Mesenchymal stem cell (in vitro differentiated cells and primary cell): ENCODE data around the gene COX8A.

Source experiments
- DNase-seq: peaks from one replicate; pipeline ENCODE4 v3.0.0-alpha.2; 2013
- H2AFZ ChIP-seq: one replicate; pipeline ENCODE4 v1.6.1; 2013; ENCODE audit warnings: low read depth, mild to moderate bottlenecking, control low read depth, inconsistent platforms, low read length, moderate library complexity
- H2AK5ac ChIP-seq: 2 replicates; pipeline ENCODE4 v1.6.1; 2013; ENCODE audit warnings: low read length, moderate library complexity, mild to moderate bottlenecking, inconsistent platforms; ENCODE audit not compliant: severe bottlenecking
- H2BK120ac ChIP-seq: one replicate; pipeline ENCODE4 v1.6.1; 2013; ENCODE audit warnings: low read depth, mild to moderate bottlenecking, inconsistent platforms, low read length, moderate library complexity
- H2BK12ac ChIP-seq, 2 experiments: one replicate each; pipeline ENCODE4 v1.6.1; 2013; ENCODE audit warnings: inconsistent platforms in 2 of 2, low read length in 2 of 2, mild to moderate bottlenecking in 2 of 2, moderate library complexity in 2 of 2, control low read depth in 1 of 2
- H2BK15ac ChIP-seq: one replicate; pipeline ENCODE4 v1.6.1; 2013; ENCODE audit warnings: mild to moderate bottlenecking, low read depth, inconsistent platforms; ENCODE audit not compliant: poor library complexity, severe bottlenecking
- H2BK5ac ChIP-seq: 2 replicates; pipeline ENCODE4 v1.6.1; 2013; ENCODE audit warnings: low read depth, mild to moderate bottlenecking, low read length, control low read depth, inconsistent platforms; ENCODE audit not compliant: poor library complexity, severe bottlenecking
- H3K14ac ChIP-seq, 2 experiments: one replicate each; pipeline ENCODE4 v1.6.1; 2013; ENCODE audit warnings: inconsistent platforms in 2 of 2, low read length in 2 of 2, control low read depth in 1 of 2, mild to moderate bottlenecking in 1 of 2, moderate library complexity in 1 of 2
- H3K18ac ChIP-seq, 2 experiments: one replicate each; pipeline ENCODE4 v1.6.1; 2013; ENCODE audit warnings: inconsistent platforms in 2 of 2, low read length in 2 of 2, control low read depth in 1 of 2, low read depth in 1 of 2, mild to moderate bottlenecking in 1 of 2
- H3K23ac ChIP-seq, 2 experiments: one replicate each; pipeline ENCODE4 v1.6.1; 2013; ENCODE audit warnings: inconsistent platforms in 2 of 2, low read length in 2 of 2, mild to moderate bottlenecking in 2 of 2, moderate library complexity in 2 of 2, control low read depth in 1 of 2
- H3K27ac ChIP-seq: 2 replicates; pipeline ENCODE4 v1.5.1; 2013; ENCODE audit warnings: mild to moderate bottlenecking, moderate library complexity, low read length, control low read depth, inconsistent platforms; ENCODE audit not compliant: poor library complexity, severe bottlenecking
- H3K27me3 ChIP-seq, 2 experiments: 2 replicates each; pipeline versions ENCODE4 v1.6.1 to v1.7.0; 2013; ENCODE audit warnings: low read length in 2 of 2, mild to moderate bottlenecking in 2 of 2, moderate library complexity in 2 of 2, control low read depth in 1 of 2, inconsistent platforms in 1 of 2; ENCODE audit not compliant: control insufficient read depth in 1 of 2, insufficient read depth in 1 of 2
- H3K36me3 ChIP-seq, 2 experiments: 2 replicates each; pipeline versions ENCODE4 v1.6.1 to v1.7.0; 2013; ENCODE audit warnings: low read length in 2 of 2, control low read depth in 1 of 2, inconsistent platforms in 1 of 2, low read depth in 1 of 2, mild to moderate bottlenecking in 1 of 2; ENCODE audit not compliant: insufficient read depth in 2 of 2, control insufficient read depth in 1 of 2
- H3K4ac ChIP-seq, 2 experiments: one replicate each; pipeline ENCODE4 v1.6.1; 2013; ENCODE audit warnings: inconsistent platforms in 2 of 2, low read length in 2 of 2, mild to moderate bottlenecking in 2 of 2, moderate library complexity in 2 of 2, control low read depth in 1 of 2, low read depth in 1 of 2
- H3K4me1 ChIP-seq: 2 replicates; pipeline ENCODE4 v1.6.1; 2013; ENCODE audit warnings: low read depth, low read length, control low read depth; ENCODE audit not compliant: control insufficient read depth, insufficient read depth
- H3K4me2 ChIP-seq: 2 replicates; pipeline ENCODE4 v1.6.1; 2013; ENCODE audit warnings: low read length, mild to moderate bottlenecking, inconsistent platforms; ENCODE audit not compliant: poor library complexity, severe bottlenecking
- H3K4me3 ChIP-seq, 2 experiments: 2 replicates each; pipeline versions ENCODE4 v1.5.1 to v1.7.0; 2013; ENCODE audit warnings: low read length in 2 of 2, mild to moderate bottlenecking in 2 of 2, control low read depth in 1 of 2, low read depth in 1 of 2; ENCODE audit not compliant: insufficient read depth in 1 of 2
- H3K79me1 ChIP-seq: replicated peaks from 2 replicates; pipeline ENCODE4 v1.6.1; 2013; ENCODE audit warnings: mild to moderate bottlenecking, control low read depth, low read length, inconsistent platforms; ENCODE audit not compliant: poor library complexity, severe bottlenecking
- H3K9ac ChIP-seq: 2 replicates; pipeline ENCODE4 v1.7.0; 2013; ENCODE audit warnings: mild to moderate bottlenecking, low read length, moderate library complexity
- H3K9me3 ChIP-seq: 2 replicates; pipeline ENCODE4 v1.7.0; 2013; ENCODE audit warnings: mild to moderate bottlenecking, low read length; ENCODE audit not compliant: control insufficient read depth
- H4K8ac ChIP-seq: one replicate; pipeline ENCODE4 v1.6.1; 2013; ENCODE audit warnings: inconsistent platforms, mild to moderate bottlenecking, low read length, moderate library complexity
- H4K91ac ChIP-seq: one replicate; pipeline ENCODE4 v1.6.1; 2013; ENCODE audit warnings: mild to moderate bottlenecking, low read length, inconsistent platforms
- WGBS: methylation state at CpG from one replicate; pipeline ENCODE4 v1.1.7; 2013; ENCODE audit warnings: mixed read lengths; 5-methylcytosine and 5-hydroxymethylcytosine counted together

The COX8A gene

GRCh38 chr11:63933459-63933858, 41.0 kb upstream of the COX8A start:
- Histone ChIP-seq H3K27me3 (peaks cover 1 to 4% of the 10 kb centered on the region in 2 experiments), H3K36me3 (no peaks in the 10 kb centered on the region), H3K14ac (no peak overlapping the region), H2BK12ac (no peak overlapping the region), H3K9me3 (no peaks in the 10 kb centered on the region), H2AFZ (no peak overlapping the region), H2BK5ac (no peak overlapping the region), H4K91ac (no peak overlapping the region), H2BK120ac (no peak overlapping the region), H3K4me1 (peaks cover 6% of the 10 kb centered on the region), H3K27ac (no peak overlapping the region), H3K79me1 (no peaks in the 10 kb centered on the region), H3K4me2 (no peak overlapping the region), H4K8ac (no peak overlapping the region), H2AK5ac (no peak overlapping the region), H3K23ac (no peak overlapping the region), H3K4ac (no peak overlapping the region), H3K18ac (no peak overlapping the region), H3K4me3 (no peak overlapping the region), H2BK15ac (peak overlapping the region; percentile 70), H3K9ac (no peak overlapping the region)
- WGBS = 95% methylated on average over 1 of the region's 1 CpG
- DNase-seq = no peak

- Histone ChIP-seq H3K4me1 (peaks cover 13% of the 10 kb centered on the region), H3K18ac (peak overlapping the region; percentile 40 to 58), H3K4me2 (peak overlapping the region; percentile 81), H4K91ac (no peak overlapping the region), H3K36me3 (peaks cover 0 to 5% of the 10 kb centered on the region in 2 experiments), H4K8ac (peak overlapping the region; percentile 49), H3K9me3 (no peaks in the 10 kb centered on the region), H2AFZ (peak overlapping the region; percentile 89), H3K79me1 (peaks cover 7% of the 10 kb centered on the region), H3K27ac (peak overlapping the region; percentile 78), H3K14ac (no peak overlapping the region), H2AK5ac (no peak overlapping the region), H3K4me3 (peak overlapping the region; percentile 92 to 94), H2BK15ac (peak overlapping the region; percentile 36), H3K27me3 (no peaks in the 10 kb centered on the region), H2BK5ac (no peak overlapping the region), H3K9ac (peak overlapping the region; percentile 87), H3K23ac (no peak overlapping the region), H3K4ac (no peak overlapping the region), H2BK12ac (no peak overlapping the region), H2BK120ac (no peak overlapping the region)
- 24% methylated on average over 27 of the region's 30 CpGs for WGBS
- DNase-seq = no peak
Measured at GRCh38 chr11:63937713-63938478, 36.5 kb upstream of the COX8A start.

- peak within 1 kb of the TSS in 1 of 2 experiments; percentile 96 for H3K14ac ChIP-seq
- peak within 1 kb of the TSS; percentile 95 for H3K4me2 ChIP-seq
- H3K9me3 ChIP-seq = no peaks in the 10 kb centered on the region
- peak within 1 kb of the TSS in 1 of 2 experiments; percentile 92 for H3K4ac ChIP-seq
- H2BK5ac ChIP-seq = no peak within 1 kb of the TSS
- DNase-seq = peak; percentile 94
- H3K4me1 ChIP-seq = peaks cover 13% of the 10 kb centered on the region
- peak within 1 kb of the TSS in 1 of 2 experiments; percentile 19 for H2BK12ac ChIP-seq
- under 1% methylated on average over 46 of the region's 92 CpGs for WGBS
- H2AFZ ChIP-seq = peak within 1 kb of the TSS; percentile 89
- peak within 1 kb of the TSS; percentile 25 for H4K91ac ChIP-seq
- peak within 1 kb of the TSS; percentile 53 for H4K8ac ChIP-seq
- H3K36me3 ChIP-seq = peaks cover 0 to 9% of the 10 kb centered on the region in 2 experiments
- H3K79me1 ChIP-seq = peaks cover 12% of the 10 kb centered on the region
- H3K23ac ChIP-seq = peak within 1 kb of the TSS in 1 of 2 experiments; percentile 75
- H3K9ac ChIP-seq = peak within 1 kb of the TSS; percentile 87
- peak within 1 kb of the TSS; percentile 58 to 99 for H3K18ac ChIP-seq
- peak within 1 kb of the TSS; percentile 78 for H3K27ac ChIP-seq
- no peak within 1 kb of the TSS for H2AK5ac ChIP-seq
- no peaks in the 10 kb centered on the region for H3K27me3 ChIP-seq
- peak within 1 kb of the TSS; percentile 41 for H2BK15ac ChIP-seq
- peak within 1 kb of the TSS; percentile 61 for H2BK120ac ChIP-seq
- H3K4me3 ChIP-seq = peak within 1 kb of the TSS; percentile 92 to 94
Measured at GRCh38 chr11:63938479-63939396, 35.7 kb upstream of the COX8A start, which contains the start of gene NAA40. Gene NAA40, plus strand, starts transcription at chr11:63939002. Its CDS starts 95 bp downstream, at chr11:63939097.
